PC-3 (cell line): Measurements from ENCODE around the gene ZNF716. TPM values are rescaled to one million over a fixed set of nuclear protein-coding genes. Genes with fewer than 3 reads are reported as not detected.
"Not testable (repeated sequence)": the region's sequence is repeated elsewhere in the genome, so short reads cannot be mapped to it uniquely, and the experiment has no call there.

Experiments used
- ATAC-seq: fragments of 200-7000 bp; cut with Tn5 transposase; 2 replicates; pipeline ENCODE4 v1.9.1; 2020; ENCODE audit warnings: mild to moderate bottlenecking, moderate library complexity
- BruUV-seq: library from RNA; stranded (reverse); fragments of 400-500 nt; replicated peaks from 2 replicates; lab custom pipeline; 2021; lab: Mats Ljungman, UMichigan
- CTCF ChIA-PET: fragments of 300-600 bp; sonication (Branson Sonifier 250); formaldehyde crosslinking; loops from one replicate; lab custom pipeline; 2022; ENCODE audit warnings: antibody characterized with exemption; lab: Charles Lee
- POLR2A ChIA-PET: fragments of 300-600 bp; sonication (Branson Sonifier 250); formaldehyde crosslinking; loops from one replicate; lab custom pipeline; 2022; ENCODE audit warnings: antibody characterized with exemption; ENCODE audit not compliant: unreplicated experiment; lab: Charles Lee
- DNase-seq: peaks from one replicate; pipeline ENCODE4 v3.0.0-alpha.2; 2015
- H2AFZ ChIP-seq: fragments of 300-600 bp; sonication (generic); 2 replicates; pipeline ENCODE4 v1.6.0; 2016; ENCODE audit warnings: antibody characterized with exemption, low read length
- H3F3A ChIP-seq: fragments of 300-600 bp; sonication (generic); one replicate; pipeline ENCODE4 v1.6.0; 2017; ENCODE audit warnings: antibody characterized with exemption, low read length, control low read depth, mild to moderate bottlenecking; ENCODE audit not compliant: unreplicated experiment
- H3K27ac ChIP-seq: fragments of 300-600 bp; sonication (generic); 2 replicates; pipeline ENCODE4 v1.5.1; 2016; ENCODE audit warnings: mild to moderate bottlenecking, low read length
- H3K27me3 ChIP-seq: fragments of 300-600 bp; sonication (generic); 2 replicates; pipeline ENCODE4 v1.6.1; 2016; ENCODE audit warnings: low read length, mixed read lengths
- H3K36me3 ChIP-seq: fragments of 300-600 bp; sonication (generic); 2 replicates; pipeline ENCODE4 v1.6.1; 2016; ENCODE audit warnings: low read depth, mixed run types, low read length, mixed read lengths
- H3K4me1 ChIP-seq: fragments of 300-600 bp; sonication (generic); 2 replicates; pipeline ENCODE4 v1.5.1; 2016; ENCODE audit warnings: low read length; ENCODE audit not compliant: insufficient read depth
- H3K4me2 ChIP-seq: fragments of 300-600 bp; sonication (generic); 2 replicates; pipeline ENCODE4 v1.6.0; 2016; ENCODE audit warnings: low read length
- H3K4me3 ChIP-seq: fragments of 300-600 bp; sonication (generic); 2 replicates; pipeline ENCODE4 v1.5.1; 2016; ENCODE audit warnings: mild to moderate bottlenecking, low read length, mixed read lengths
- H3K79me2 ChIP-seq: fragments of 300-600 bp; sonication (generic); 2 replicates; pipeline ENCODE4 v1.6.1; 2017; ENCODE audit warnings: low read length, mixed read lengths
- H3K9ac ChIP-seq: fragments of 300-600 bp; sonication (generic); 2 replicates; pipeline ENCODE4 v1.6.0; 2016; ENCODE audit warnings: mild to moderate bottlenecking, low read length
- H3K9me2 ChIP-seq: fragments of 300-600 bp; sonication (generic); replicated peaks from 2 replicates; pipeline ENCODE4 v1.6.1; 2016; ENCODE audit warnings: mixed run types, low read length, mixed read lengths
- H3K9me3 ChIP-seq: fragments of 300-600 bp; sonication (generic); 2 replicates; pipeline ENCODE4 v1.6.1; 2016; ENCODE audit warnings: low read length, mixed read lengths
- H4K20me1 ChIP-seq: fragments of 300-600 bp; sonication (generic); 2 replicates; pipeline ENCODE4 v1.6.1; 2016; ENCODE audit warnings: low read length, mixed read lengths
- CTCF ChIP-seq: fragments of 300-600 bp; sonication (generic); conservative IDR thresholded peaks from 2 replicates; pipeline ENCODE4 v1.5.1; 2017; ENCODE audit warnings: antibody characterized with exemption, low read depth, mild to moderate bottlenecking, low read length
- EZH2 ChIP-seq: fragments of 300-600 bp; sonication (generic); IDR thresholded peaks from one replicate; pipeline ENCODE4 v1.6.1; 2017; ENCODE audit warnings: antibody characterized with exemption, mild to moderate bottlenecking, low read length; ENCODE audit not compliant: unreplicated experiment
- EZH2phosphoT487 ChIP-seq: fragments of 300-600 bp; sonication (generic); IDR thresholded peaks from 2 replicates; pipeline ENCODE4 v1.6.1; 2018; ENCODE audit warnings: mild to moderate bottlenecking, antibody characterized with exemption, low read length, borderline replicate concordance
- intact Hi-C: fragments of 100-400 bp; cut with micrococcal nuclease; formaldehyde crosslinking; loops from 2 replicates; pipeline ENCODE4 v1.9.0; 2023
- total RNA-seq: library from RNA; depleted of rRNA; stranded (reverse); fragments of >200 nt; gene quantifications from 2 replicates; pipeline ENCODE4 v1.2.3, GENCODE V29; 2014

Gene ZNF716
- total RNA-seq, 1 experiment from 2014 or later: not detected

DNA sequence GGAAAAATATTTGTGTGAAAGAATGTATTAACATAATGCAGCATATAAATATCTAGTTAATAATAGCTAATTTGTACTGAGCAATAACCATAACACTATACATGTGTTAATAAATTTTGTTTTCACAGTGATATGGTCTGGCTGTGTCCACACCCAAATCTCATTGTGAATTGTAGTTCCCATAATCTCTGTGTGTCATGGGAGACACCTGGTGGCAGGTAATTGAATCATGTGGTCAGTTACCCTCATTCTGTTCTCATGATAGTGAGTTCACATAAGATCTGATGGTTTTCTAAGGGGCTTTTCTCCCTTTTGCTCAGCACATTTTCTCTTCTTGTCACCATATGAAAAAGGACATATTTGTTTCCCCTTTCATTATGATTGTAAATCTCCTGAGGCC is 30.3 kb downstream of the ZNF716 start:
- intact Hi-C loops, CTCF ChIA-PET, H3K9ac ChIP-seq, H3K4me3 ChIP-seq, DNase-seq, H3K4me2 ChIP-seq, BruUV-seq, H3K27ac ChIP-seq, H3K9me2 ChIP-seq, H3K36me3 ChIP-seq, POLR2A ChIA-PET, H3K79me2 ChIP-seq, H3K4me1 ChIP-seq, H2AFZ ChIP-seq, H4K20me1 ChIP-seq, ATAC-seq, H3K27me3 ChIP-seq, H3F3A ChIP-seq: not testable (repeated sequence)
- peak; percentile 23; the same call in 1 of the 2 replicates for TF ChIP-seq CTCF
- H3K9me3 ChIP-seq: peaks cover 23% of the 10 kb centered on the region

GRCh38 chr7:57485022-57485421 is 35.0 kb downstream of the ZNF716 start:
- ATAC-seq, H3K27ac ChIP-seq, H3K4me1 ChIP-seq, H3K36me3 ChIP-seq, H3K27me3 ChIP-seq, H2AFZ ChIP-seq, H3K4me2 ChIP-seq, H3K4me3 ChIP-seq, H3K9me2 ChIP-seq, H3K79me2 ChIP-seq, H4K20me1 ChIP-seq, intact Hi-C loops, DNase-seq, CTCF ChIA-PET, H3F3A ChIP-seq, BruUV-seq, H3K9ac ChIP-seq, POLR2A ChIA-PET: not testable (repeated sequence)
- peaks cover 39% of the 10 kb centered on the region for H3K9me3 ChIP-seq

GRCh38 chr7:57487957-57488356 is 38.0 kb downstream of the ZNF716 start:
- Histone ChIP-seq H3K9ac (no peak overlapping the region), H3K79me2 (no peaks in the 10 kb centered on the region), H4K20me1 (no peaks in the 10 kb centered on the region), H2AFZ (no peak overlapping the region), H3K4me3 (no peak overlapping the region), H3K4me2 (no peak overlapping the region), H3K4me1 (no peaks in the 10 kb centered on the region), H3K36me3 (no peaks in the 10 kb centered on the region), H3K27me3 (no peaks in the 10 kb centered on the region), H3K9me3 (peaks cover 49% of the 10 kb centered on the region), H3K9me2 (no peaks in the 10 kb centered on the region), H3F3A (no peaks in the 10 kb centered on the region), H3K27ac (no peak overlapping the region)
- BruUV-seq: no TSS peak
- DNase-seq (no peak), ATAC-seq (no peak)
- CTCF ChIA-PET: no interaction called here
- intact Hi-C loops: no loop called here
- POLR2A ChIA-PET: no interaction called here
- TF ChIP-seq CTCF: no peak
- TF ChIP-seq EZH2phosphoT487: no peak
- no peak for TF ChIP-seq EZH2

DNA sequence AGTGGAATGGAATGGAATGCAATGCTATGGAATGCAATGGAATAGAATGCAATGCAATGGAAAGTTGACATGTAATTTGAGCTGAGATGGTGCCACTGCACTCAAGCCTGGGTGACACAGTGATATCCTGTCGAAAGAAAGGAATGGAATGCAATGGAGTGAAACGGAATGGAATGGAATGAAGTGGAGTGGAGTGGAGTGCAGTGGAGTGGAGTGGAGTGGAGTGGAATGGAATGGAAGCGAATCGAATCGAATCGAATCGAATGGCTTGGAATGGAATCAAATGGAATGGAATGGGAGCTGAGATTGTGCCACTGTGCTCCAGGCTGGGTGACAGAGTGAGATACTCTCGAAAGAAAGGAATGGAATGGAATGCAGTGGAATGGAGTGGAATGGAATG is 45.1 kb downstream of the ZNF716 start:
- H2AFZ ChIP-seq, CTCF ChIA-PET: not testable (repeated sequence)

More for the DNA sequence above, 45.1 kb downstream of the ZNF716 start:
- POLR2A ChIA-PET, ATAC-seq, BruUV-seq, H3K79me2 ChIP-seq, H3K27me3 ChIP-seq, H4K20me1 ChIP-seq, DNase-seq, intact Hi-C loops, H3K27ac ChIP-seq, H3K9me2 ChIP-seq, H3K4me1 ChIP-seq, H3F3A ChIP-seq, H3K9ac ChIP-seq, H3K36me3 ChIP-seq, H3K4me2 ChIP-seq, H3K4me3 ChIP-seq: not testable (repeated sequence)
- peaks cover 38% of the 10 kb centered on the region for H3K9me3 ChIP-seq
